ENCODE measurements around the gene VASN.
"Not testable (repeated sequence)": the region's sequence is repeated elsewhere in the genome, so short reads cannot be mapped to it uniquely, and the experiment has no call there.

The VASN gene

GRCh38 chr16:4337540-4338088 is 34.0 kb upstream of the VASN start:
- no peak for DNase-seq

DNA sequence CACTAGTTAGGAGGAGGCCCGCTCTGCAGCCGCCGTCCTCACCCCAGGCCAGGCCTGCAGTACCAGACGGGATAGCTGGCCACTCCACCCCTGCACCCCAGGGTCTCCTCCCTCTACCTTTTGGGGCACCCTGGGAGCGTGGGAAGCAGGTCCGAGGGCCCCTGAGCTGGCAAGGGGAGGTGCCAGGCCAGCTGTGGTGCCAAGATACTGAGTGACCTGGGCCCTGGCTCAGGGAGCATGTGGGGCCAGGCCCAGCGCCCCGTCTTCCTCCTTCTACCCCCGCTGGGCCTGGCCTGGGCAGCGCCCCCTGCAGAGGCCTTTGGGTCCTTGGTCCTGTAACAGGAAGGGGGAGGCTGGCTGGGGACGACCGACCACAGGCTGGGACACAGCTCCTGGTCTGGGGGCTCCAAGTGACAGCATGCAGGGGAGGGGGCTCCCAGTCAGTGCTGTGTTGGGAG is 33.5 kb upstream of the VASN start:
- DNase-seq: no peak

DNA sequence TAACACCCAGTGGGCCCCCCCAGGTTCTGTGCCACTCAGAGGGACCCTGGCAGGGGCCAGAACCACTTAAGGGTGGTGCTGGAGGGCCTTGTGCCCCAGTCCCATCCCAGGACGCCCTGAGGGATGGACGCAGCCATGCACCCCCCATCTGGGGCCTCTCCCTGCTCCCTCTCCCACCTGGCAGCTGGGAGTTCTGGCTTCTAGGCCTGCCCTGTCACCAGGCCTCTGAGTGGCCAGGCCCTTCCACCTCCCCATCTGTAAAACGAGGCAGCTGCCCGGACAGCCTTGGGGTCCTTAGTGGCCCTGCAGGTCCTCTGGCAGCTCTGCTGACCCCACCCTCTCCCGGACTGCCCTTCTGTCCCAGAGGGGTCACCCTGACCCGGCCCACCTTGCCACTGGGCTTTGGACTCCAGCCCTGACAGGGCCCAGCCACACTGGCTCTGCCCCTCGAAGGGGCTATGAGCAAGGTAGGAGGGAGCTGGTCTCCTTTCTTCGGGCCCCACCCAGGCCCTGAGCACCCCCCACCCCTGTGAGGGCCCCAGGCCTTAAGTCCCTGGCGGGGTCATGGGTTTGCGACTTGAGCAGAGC is 32.8 kb upstream of the VASN start:
- DNase-seq: no peak

DNA sequence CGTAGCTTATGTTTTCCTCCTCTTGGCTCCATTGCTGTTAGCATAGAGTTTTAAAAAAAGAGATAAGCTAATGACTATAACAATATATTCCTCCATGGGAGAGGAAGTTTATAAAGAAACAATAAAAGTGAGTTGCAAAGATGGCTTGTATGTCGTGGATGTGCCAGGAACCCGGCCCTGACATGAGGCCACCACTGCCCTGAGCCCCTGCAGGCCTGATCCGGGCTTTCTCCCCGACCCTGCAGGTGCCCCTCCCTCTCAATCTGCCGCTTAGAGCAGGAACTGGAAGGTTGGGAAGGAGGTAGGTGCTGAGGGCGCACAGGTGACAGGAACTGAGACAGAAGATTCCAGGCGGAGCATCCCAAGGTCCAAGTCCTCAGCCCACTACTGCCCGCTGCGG is 32.2 kb upstream of the VASN start:
- DNase-seq: no peak

DNA sequence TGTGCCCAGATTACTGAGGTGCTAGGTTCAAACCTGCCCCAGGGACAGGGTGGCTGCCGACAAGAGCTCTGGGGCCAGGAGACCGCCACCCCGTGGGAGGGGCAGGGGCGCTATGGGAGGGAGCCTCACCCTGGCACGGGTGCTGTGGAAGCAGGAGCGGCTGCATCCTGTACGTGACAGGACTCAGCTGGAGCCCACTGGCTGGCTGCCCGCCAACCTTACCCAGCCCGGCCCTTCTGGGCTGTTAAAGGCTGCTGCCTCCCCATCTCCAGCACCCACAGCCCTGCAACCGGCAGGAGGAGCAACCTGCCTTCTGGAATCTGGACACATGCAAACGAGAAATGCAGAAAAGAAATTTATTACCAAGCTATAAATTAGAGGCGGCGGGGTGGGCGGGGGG is 31.7 kb upstream of the VASN start:
- DNase-seq: peak; percentile 88

DNA sequence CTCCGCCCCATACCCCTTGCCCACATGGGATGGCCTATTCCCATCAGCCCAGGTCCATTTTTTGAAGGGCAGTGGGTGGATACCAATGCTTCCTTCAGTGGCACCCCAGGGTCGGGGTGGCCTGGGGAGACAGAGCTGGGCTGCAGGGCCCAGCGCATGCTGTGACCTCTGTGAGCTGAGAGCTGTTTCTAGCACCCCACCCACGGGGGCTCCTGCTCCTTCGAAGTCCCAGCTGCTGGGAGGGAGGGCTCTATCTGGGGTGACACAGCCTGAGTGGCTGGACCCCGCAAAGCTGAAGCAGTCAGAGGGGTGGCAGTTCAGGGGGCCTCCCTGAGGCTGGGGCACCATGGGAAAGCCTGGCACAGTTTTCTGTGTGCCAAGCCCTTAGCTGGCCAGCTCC is 31.2 kb upstream of the VASN start:
- no peak for DNase-seq

GRCh38 chr16:4341250-4341649 is 30.4 kb upstream of the VASN start:
- no peak for DNase-seq

GRCh38 chr16:4342866-4343744 is 28.5 kb upstream of the VASN start:
- DNase-seq: no peak

- DNase-seq: not testable (repeated sequence)
These were observed 27.2 kb upstream of the VASN start for GRCh38 chr16:4344300-4344982.

GRCh38 chr16:4344983-4345835 is 26.4 kb upstream of the VASN start:
- DNase-seq: peak; percentile 93

DNA sequence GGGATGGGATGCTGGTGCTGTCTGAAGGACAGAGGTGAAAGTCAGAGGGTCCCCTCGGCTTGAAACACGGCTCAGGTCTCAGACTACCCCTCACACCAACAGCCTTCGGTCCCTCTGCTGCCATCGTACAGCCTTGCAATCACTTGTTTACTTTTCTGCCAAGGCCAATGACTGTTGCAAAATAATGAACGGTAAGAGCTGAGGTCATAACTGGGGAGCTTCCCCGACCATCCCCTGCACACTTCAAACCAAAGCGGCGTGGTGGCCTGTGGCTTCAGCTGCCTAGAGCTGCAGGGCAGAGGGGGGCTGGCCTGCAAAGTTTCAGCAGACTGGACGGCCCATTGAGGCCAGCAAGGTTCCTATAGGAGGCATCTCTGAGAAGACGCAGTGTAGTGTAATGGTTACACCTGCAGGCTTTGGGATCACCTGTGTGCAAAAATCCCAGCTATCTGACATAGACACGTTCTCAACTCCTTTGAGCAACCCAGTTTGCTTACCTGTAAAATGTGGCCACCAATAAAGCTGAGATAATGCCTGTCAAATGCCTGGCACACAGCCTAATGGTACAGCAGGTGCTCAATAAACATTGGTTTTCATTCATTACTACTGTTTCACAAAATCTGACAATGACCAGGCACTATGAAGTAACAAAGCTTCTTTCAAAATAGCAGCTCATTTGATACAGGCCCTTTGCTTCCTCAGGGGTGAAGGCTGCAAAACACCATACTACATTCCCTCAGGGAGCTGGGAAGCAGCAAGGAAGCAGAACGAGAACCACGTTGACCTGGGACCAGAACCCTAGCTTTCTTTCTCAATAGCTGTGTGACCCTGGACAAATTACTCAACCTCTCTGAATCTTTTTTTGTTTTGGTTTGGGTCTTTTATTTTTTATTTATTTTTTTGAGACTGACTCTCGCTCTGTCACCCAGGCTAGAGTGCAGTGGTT is 25.5 kb upstream of the VASN start:
- DNase-seq: peak; percentile 65

GRCh38 chr16:4347010-4347409 is 24.6 kb upstream of the VASN start:
- no peak for DNase-seq

- DNase-seq: no peak
These were observed 23.7 kb upstream of the VASN start for GRCh38 chr16:4347765-4348509.

- no peak for DNase-seq
These were observed 22.3 kb upstream of the VASN start for GRCh38 chr16:4349332-4349731.

DNA sequence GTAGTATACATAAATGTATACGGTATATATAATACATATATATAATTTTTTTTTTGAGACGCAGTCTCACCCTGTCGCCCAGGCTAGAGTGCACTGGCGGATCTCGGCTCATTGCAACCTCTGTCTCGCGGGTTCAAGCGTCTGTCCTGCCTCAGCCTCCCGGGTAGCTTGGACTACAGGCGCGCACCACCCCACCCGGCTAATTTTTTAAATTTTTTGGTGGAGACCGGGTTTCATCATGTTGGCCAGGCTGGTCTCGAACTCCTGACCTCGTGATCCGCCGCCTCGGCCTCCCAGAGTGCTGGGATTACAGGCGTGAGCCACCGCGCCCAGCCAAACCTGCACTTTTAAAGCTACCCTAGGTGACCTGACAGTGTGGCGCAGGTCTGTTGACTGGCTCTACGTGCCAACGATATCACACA is 21.3 kb upstream of the VASN start:
- no peak for DNase-seq

DNA sequence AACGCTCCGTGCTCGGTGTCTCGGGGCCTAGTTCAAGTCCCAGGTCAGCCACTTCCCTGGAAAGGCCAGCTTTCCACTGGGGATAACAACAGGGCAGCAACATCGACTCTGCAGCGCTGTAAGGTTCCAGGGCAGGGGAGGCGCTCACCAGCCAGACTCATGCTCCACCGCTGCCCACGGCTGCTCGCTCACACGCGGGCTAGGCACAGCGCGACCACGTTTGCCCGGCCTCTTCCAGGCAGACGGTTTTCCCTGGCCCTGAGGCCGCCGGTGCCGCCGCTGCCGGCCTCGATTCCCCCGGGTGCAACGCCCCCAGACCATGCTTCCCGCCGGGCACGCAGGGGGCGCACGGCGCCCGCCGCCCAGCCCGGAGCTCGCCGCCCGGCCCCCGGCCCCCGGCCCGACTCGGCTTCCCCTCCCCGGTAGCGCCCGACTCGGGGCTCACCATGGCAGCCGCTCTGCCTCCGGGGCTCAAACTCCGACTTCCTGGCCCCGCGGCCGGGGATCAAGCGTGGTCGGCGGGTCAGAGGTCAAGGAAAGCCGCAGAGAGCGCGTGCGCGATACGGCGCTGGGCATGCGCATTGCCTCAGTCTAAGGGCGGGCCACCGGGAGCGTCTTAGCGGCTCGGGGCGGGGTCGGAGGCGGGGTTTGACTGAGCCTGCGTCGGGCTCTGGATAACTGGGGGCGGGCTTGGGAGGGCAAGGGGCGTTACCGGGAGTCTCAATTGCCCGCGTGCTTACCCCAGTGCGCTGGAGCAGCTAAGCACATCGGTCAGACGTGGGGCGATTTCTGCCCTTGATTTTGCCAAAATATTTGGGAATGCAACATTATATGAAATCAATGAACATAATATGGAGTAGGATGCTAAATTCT is 20.6 kb upstream of the VASN start, which contains the start of gene PAM16:
PAM16 (minus strand) TSS at position 535 of the 873 bp plus-strand sequence; CDS start at position 448, 87 bp downstream.
- peak; percentile 96 for DNase-seq

GRCh38 chr16:4351880-4352279 is 19.8 kb upstream of the VASN start:
- DNase-seq: no peak

GRCh38 chr16:4352843-4353242 is 18.8 kb upstream of the VASN start:
- no peak for DNase-seq

GRCh38 chr16:4353675-4354074 is 18.0 kb upstream of the VASN start:
- no peak for DNase-seq

Measured in NCI-H345 (cell line).